Spinal cord (tissue), 10 donors: ENCODE measurements around the gene TBC1D4. TPM values are rescaled to one million over a fixed set of nuclear protein-coding genes. Genes with fewer than 3 reads are reported as not detected.

ENCODE experiments used
- DNase-seq, 6 donors: peaks; one replicate each; pipeline versions ENCODE4 v3.0.0 to v3.0.0-alpha.2; 2013 to 2015; ENCODE audit warnings: low spot score in 6 of 6, low read depth in 4 of 6
- H3K27ac ChIP-seq: one replicate; pipeline ENCODE4 v1.5.1; 2013; ENCODE audit warnings: low read depth, low read length, control low read depth
- H3K27me3 ChIP-seq: one replicate; pipeline ENCODE4 v1.6.1; 2013; ENCODE audit warnings: low read length; ENCODE audit not compliant: control insufficient read depth, insufficient read depth
- H3K36me3 ChIP-seq: one replicate; pipeline ENCODE4 v1.6.1; 2013; ENCODE audit warnings: low read length; ENCODE audit not compliant: control insufficient read depth, insufficient read depth
- H3K4me1 ChIP-seq: one replicate; pipeline ENCODE4 v1.6.1; 2013; ENCODE audit warnings: low read length; ENCODE audit not compliant: control insufficient read depth, insufficient read depth
- H3K4me3 ChIP-seq: one replicate; pipeline ENCODE4 v1.5.1; 2013; ENCODE audit warnings: low read depth, low read length, control low read depth
- H3K9me3 ChIP-seq: one replicate; pipeline ENCODE4 v1.6.1; 2013; ENCODE audit warnings: low read length; ENCODE audit not compliant: control insufficient read depth, insufficient read depth
- WGBS: methylation state at CpG from one replicate; pipeline ENCODE4 v1.1.5; 2013; ENCODE audit warnings: missing lambda C conversion rate; ENCODE audit not compliant: insufficient coverage; 5-methylcytosine and 5-hydroxymethylcytosine counted together
- polyA plus RNA-seq, 2 donors: library from polyadenylated mRNA; unstranded; fragments of 120-200 nt; gene quantifications; one replicate each; pipeline ENCODE4 v1.2.1, GENCODE V29; 2013; ENCODE audit not compliant: insufficient read length in 2 of 2
- total RNA-seq, 2 donors: library from RNA; depleted of rRNA in 1 of 2; stranded (reverse); fragments of 120-200 nt in 1 of 2; fragments of >200 nt in 1 of 2; gene quantifications; one replicate each; pipeline versions ENCODE4 v1.2.3 to v1.2.4, GENCODE V29; 2013 to 2014
- donor health status: healthy.

TBC1D4 gene
- total and polyA plus RNA-seq, 4 donors = 11.1 to 19.2 (median 13.1) TPM

DNA sequence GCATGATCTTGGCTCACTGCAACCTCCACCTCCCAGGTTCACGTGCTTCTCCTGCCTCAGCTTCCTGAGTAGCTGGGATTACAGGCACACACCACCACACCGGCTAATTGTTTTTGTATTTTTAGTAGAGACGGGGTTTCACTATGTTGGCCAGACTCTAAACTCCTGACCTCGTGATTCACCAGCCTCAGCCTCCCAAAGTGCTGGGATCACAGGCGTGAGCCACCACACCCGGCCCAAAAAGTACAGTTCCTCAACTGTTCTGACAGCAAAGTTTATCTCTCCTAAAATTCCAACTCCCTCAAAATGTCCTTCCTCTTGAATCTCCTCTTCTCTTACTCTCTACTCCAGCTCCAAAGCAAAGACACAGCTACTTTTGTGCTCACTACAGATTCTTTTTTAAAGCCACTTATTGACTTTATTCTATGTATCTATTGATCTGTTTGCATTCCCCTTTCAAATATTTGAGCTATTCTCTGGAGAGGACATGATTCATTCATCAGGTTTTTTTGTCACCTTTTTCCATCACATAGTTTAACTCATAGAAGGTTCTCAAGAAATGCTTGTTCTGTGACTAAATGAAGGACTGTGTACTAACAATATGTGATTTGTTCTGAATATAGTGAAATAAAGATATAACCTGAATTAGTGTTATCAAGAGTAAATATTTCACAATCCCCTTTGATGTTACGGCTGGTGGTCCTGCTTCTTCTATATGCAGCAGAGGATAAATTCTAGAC lies 142.2 kb downstream of the TBC1D4 start:
- Histone ChIP-seq H3K4me1 (no peaks in the 10 kb centered on the region), H3K27ac (no peak overlapping the region), H3K27me3 (no peaks in the 10 kb centered on the region), H3K4me3 (no peak overlapping the region), H3K36me3 (peaks cover 4% of the 10 kb centered on the region), H3K9me3 (no peaks in the 10 kb centered on the region)
- 100% methylated on average over 4 of the region's 7 CpGs for WGBS
- DNase-seq = no peak

DNA sequence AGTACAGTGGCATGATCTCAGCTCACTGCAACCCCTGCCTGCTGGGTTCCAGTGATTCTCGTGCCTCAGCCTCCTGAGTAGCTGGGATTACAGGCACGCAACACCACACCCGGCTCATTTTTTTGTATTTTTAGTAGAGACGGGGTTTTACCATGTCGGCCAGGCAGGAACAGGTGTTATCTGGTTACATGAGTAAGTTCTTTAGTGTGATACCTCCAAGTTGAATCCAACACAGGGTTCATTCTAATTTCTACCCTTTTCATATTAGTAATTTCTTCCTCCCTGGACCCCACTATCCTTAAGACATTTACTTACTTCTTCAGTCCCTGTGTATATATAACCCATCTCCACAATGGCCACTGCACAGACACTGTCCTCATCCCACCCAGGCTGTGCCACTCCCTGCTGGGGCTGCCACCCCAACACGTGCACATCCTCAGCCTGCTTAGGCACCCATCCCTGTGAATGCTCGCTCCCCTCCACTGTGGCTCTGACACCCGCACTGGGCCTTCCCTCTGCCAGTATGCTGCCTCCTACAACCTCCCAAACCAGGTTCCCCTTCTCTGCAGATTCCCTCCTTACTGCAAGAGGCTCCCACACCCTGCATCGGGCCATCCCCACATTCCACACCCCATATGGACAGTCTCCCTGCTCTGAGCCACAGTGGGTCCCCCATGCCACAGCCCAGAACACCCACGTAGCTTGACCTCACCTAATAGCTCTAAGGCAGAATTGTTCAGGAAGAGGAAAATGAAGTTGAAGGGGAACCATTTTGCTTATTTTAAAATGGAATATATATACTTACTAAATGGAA lies 147.1 kb downstream of the TBC1D4 start:
- Histone ChIP-seq H3K27ac (no peak overlapping the region), H3K4me1 (no peaks in the 10 kb centered on the region), H3K4me3 (no peak overlapping the region), H3K27me3 (no peaks in the 10 kb centered on the region), H3K36me3 (peaks cover 4% of the 10 kb centered on the region), H3K9me3 (no peaks in the 10 kb centered on the region)
- 84% methylated on average over 5 of the region's 10 CpGs for WGBS
- no peak for DNase-seq

DNA sequence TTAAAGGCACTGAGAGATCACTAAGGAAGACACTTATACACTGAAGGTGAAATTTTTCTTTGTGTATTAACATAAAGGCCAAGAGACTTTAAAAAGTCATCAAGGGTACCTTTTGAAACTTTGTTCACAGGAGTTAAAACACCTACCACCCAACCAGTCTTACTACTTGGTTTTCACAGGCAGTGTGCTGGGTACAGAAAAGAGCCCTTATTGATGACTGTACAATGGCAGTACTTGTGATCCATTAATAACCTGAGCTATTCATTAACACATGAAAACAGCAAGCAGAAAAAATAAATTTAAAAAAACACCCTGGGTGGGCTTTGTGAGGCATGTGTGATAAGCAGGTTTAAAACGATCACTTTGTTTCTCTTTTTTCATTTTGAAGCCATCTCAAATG lies 148.9 kb downstream of the TBC1D4 start:
- H3K27ac ChIP-seq = no peak overlapping the region
- H3K4me1 ChIP-seq = no peaks in the 10 kb centered on the region
- peaks cover 4% of the 10 kb centered on the region for H3K36me3 ChIP-seq
- no peak overlapping the region for H3K4me3 ChIP-seq
- no peaks in the 10 kb centered on the region for H3K9me3 ChIP-seq
- no peaks in the 10 kb centered on the region for H3K27me3 ChIP-seq
- no peak for DNase-seq
- no CpG with 5 or more reads among the region's 1 CpG for WGBS

DNA sequence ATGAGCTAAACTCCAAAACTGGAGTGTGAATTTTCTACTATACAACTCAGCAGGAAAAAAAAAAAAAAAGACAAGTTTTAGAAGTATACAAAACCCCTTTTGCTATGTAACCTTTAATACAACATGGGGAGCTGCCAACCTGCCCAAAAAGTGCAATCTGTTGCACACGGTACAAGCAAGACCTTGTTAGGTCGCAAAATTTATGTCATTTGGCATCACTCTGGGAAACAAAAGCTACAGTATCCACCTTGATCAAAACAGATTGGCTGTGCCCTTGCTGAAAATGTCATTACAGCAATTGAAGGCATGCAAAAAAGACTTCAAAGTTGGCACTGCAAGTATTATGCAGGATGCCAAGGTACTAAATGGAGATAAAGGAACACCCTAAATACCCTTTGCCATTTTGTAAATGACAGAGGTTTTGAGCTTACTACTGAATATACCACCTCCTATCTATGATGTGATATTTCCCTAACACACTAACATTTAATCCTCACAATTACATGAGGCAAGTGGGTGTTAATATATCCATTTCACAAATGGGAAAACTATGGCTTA lies 150.1 kb downstream of the TBC1D4 start:
- H3K4me1 ChIP-seq = no peaks in the 10 kb centered on the region
- H3K4me3 ChIP-seq = no peak overlapping the region
- H3K36me3 ChIP-seq = peaks cover 4% of the 10 kb centered on the region
- no peak overlapping the region for H3K27ac ChIP-seq
- 55% methylated on average over 2 of the region's 2 CpGs for WGBS
- no peaks in the 10 kb centered on the region for H3K27me3 ChIP-seq
- no peaks in the 10 kb centered on the region for H3K9me3 ChIP-seq
- DNase-seq = no peak

DNA sequence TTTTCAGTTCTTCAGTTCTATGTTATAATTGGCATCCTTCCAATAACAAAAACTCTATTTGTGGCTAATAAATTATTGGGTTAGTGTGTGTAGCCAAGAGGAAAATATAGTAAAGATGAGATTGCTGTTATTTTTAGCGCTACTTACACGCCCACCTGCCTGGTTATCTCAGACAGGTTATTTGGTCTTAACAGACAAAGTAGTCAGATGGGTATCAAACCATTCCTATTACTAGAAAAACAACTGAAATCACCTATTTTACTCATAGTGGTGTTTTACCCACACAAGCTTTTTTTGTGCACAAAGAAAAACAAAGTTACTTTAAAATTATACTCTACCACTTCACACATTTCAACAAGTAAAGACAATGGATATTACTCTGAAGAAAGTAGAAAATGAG lies 151.2 kb downstream of the TBC1D4 start:
- Histone ChIP-seq H3K36me3 (peaks cover 4% of the 10 kb centered on the region), H3K4me1 (no peaks in the 10 kb centered on the region), H3K4me3 (no peak overlapping the region), H3K27ac (no peak overlapping the region), H3K27me3 (no peaks in the 10 kb centered on the region), H3K9me3 (no peaks in the 10 kb centered on the region)
- DNase-seq = no peak
- WGBS = no CpG with 5 or more reads among the region's 2 CpGs

GRCh38 chr13:75329723-75330122 lies 152.2 kb downstream of the TBC1D4 start:
- H3K4me3 ChIP-seq = no peak overlapping the region
- 80% methylated on average over 2 of the region's 5 CpGs for WGBS
- H3K27me3 ChIP-seq = no peaks in the 10 kb centered on the region
- H3K27ac ChIP-seq = no peak overlapping the region
- no peaks in the 10 kb centered on the region for H3K36me3 ChIP-seq
- no peaks in the 10 kb centered on the region for H3K4me1 ChIP-seq
- no peak for DNase-seq
- H3K9me3 ChIP-seq = no peaks in the 10 kb centered on the region

GRCh38 chr13:75329097-75329496 lies 152.9 kb downstream of the TBC1D4 start:
- WGBS = 83% methylated on average over 2 of the region's 5 CpGs
- Histone ChIP-seq H3K27ac (no peak overlapping the region), H3K4me3 (no peak overlapping the region), H3K27me3 (no peaks in the 10 kb centered on the region), H3K36me3 (no peaks in the 10 kb centered on the region), H3K9me3 (no peaks in the 10 kb centered on the region), H3K4me1 (no peaks in the 10 kb centered on the region)
- no peak for DNase-seq

DNA sequence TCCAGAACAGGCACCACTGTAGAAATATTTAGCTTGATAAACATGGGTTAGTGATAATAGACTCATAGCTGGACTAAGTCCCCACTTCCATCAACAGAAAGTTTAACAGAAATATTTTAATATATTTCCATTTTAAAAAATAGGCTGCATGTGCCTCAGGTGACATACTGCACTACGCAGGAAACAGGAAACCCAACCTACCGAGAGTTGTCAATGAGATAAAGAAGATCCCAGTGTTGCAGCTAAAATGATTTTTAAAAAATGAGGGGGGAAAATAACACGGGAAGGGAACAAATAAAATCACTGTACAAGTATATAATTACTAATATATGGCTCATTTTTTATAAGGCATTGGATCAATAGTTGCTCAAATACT lies 154.8 kb downstream of the TBC1D4 start:
- Histone ChIP-seq H3K27ac (no peak overlapping the region), H3K4me3 (no peak overlapping the region), H3K27me3 (no peaks in the 10 kb centered on the region), H3K9me3 (no peaks in the 10 kb centered on the region), H3K36me3 (no peaks in the 10 kb centered on the region), H3K4me1 (no peaks in the 10 kb centered on the region)
- no CpG with 5 or more reads among the region's 3 CpGs for WGBS
- DNase-seq = no peak

DNA sequence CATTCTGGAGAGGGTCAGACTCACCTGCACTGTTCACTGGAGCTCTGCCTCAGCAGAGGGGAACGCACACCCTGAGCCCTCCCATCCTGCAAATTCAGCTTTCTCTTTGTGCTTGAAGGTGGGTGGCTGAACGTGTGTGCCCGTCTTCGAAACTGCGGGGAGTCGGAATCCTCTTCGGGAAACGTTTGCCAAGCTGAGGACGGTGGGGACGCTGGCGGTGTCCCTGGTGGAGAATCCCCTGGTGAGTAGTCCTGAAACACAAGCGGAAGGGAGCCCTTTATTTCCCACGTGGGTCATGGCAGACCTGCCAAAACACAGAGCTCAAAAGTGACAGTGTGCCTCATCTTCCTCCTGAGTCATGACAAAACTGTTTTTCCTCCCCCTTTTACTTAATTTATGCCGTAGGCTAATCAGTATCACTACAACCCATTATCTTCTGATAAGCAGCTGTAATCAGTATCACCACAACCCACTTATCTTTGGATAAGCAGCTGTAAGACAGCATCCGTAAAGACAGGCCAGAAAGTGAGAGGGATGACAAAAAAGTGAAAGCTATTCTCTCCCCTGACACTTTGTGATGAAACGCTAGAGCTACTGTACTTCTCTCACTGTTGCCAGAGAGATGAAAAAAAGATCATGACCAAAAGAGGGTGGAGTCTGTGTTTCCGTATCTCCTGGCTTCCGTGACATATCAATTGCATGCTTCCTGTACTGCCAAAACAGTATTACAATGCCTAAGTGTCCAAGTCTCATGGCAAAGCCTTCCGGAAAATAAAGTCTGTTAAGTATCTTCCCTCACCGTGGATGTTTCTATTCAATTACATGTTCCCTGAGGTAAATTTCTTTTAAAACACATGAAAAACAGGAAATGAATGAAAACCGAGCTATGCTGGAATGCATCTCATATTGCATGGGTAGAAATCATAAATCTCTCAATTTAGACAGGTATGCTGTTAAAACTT lies 155.5 kb downstream of the TBC1D4 start:
- no peaks in the 10 kb centered on the region for H3K4me1 ChIP-seq
- no peak for DNase-seq
- WGBS = 81% methylated on average over 15 of the region's 21 CpGs
- H3K27ac ChIP-seq = no peak overlapping the region
- no peaks in the 10 kb centered on the region for H3K36me3 ChIP-seq
- H3K4me3 ChIP-seq = no peak overlapping the region
- no peaks in the 10 kb centered on the region for H3K27me3 ChIP-seq
- H3K9me3 ChIP-seq = no peaks in the 10 kb centered on the region
